ENCODE results near the gene CPLX1. TPM values are rescaled to one million over a fixed set of nuclear protein-coding genes. Genes with fewer than 3 reads are reported as not detected.
"Not testable (repeated sequence)": the region's sequence is repeated elsewhere in the genome, so short reads cannot be mapped to it uniquely, and the experiment has no call there.

Gene CPLX1
- total RNA-seq, 1 donor from 2014 or later = not detected

DNA sequence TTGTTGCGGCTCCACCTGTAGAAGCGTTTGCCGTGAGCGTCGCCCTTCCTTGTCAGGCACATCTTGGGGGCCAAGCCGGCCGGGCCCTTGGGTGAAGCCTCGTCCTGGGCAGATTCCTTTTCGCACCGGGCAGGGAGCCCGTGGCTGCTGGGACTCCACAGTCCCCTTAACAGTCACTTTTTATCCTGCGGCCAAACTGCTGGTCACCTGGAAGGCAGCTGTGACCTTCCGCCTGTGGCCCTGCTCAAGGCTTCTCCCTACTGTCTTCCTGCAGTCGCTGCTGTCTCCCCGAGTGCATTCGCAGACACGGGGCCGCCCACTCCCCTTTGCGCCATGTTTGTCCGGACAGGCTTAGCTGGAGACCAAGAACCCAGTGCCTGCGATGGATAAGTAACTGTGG is 65.3 kb downstream of the CPLX1 start:
- Mint-ChIP-seq H3K36me3 (ENCODE audit: low read depth) (peaks cover 38% of the 10 kb centered on the region), H3K27me3 (ENCODE audit: low read depth) (no peaks in the 10 kb centered on the region), H3K27ac (ENCODE audit: unreplicated experiment) (no peak overlapping the region), H3K9me3 (ENCODE audit: low read depth) (no peaks in the 10 kb centered on the region), H3K4me3 (ENCODE audit: unreplicated experiment) (no peak overlapping the region), H3K4me1 (ENCODE audit: low read depth) (peaks cover 16% of the 10 kb centered on the region)
- TF ChIP-seq, protein P1, sequence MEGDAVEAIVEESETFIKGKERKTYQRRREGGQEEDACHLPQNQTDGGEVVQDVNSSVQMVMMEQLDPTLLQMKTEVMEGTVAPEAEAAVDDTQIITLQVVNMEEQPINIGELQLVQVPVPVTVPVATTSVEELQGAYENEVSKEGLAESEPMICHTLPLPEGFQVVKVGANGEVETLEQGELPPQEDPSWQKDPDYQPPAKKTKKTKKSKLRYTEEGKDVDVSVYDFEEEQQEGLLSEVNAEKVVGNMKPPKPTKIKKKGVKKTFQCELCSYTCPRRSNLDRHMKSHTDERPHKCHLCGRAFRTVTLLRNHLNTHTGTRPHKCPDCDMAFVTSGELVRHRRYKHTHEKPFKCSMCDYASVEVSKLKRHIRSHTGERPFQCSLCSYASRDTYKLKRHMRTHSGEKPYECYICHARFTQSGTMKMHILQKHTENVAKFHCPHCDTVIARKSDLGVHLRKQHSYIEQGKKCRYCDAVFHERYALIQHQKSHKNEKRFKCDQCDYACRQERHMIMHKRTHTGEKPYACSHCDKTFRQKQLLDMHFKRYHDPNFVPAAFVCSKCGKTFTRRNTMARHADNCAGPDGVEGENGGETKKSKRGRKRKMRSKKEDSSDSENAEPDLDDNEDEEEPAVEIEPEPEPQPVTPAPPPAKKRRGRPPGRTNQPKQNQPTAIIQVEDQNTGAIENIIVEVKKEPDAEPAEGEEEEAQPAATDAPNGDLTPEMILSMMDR (IDR thresholded peaks at IDR 0.05) = no peak
- DNase-seq (ENCODE audit: low spot score) = peak; percentile 72

DNA sequence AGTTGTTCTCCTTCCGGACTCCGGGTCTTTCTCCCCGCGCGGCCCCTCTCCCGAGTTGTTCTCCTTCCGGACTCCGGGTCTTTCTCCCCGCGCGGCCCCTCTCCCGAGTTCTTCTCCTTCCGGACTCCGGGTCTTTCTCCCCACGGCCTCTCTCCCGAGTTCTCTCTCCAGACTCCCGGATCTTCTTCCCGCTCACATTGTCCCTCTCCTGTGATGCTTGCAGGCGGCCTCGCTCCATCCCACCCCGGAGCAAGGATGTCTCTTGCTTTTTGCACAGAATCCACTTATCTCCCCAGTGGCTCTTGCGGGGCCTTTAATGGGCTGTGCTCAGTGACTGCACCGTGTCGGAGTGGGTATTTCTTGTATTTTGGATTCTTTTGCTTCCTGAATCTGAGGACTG is 66.1 kb downstream of the CPLX1 start:
- H3K27ac Mint-ChIP-seq (ENCODE audit: unreplicated experiment) = peak overlapping the region; percentile 25
- H3K36me3 Mint-ChIP-seq (ENCODE audit: low read depth) = peaks cover 34% of the 10 kb centered on the region
- DNase-seq (ENCODE audit: low spot score) = peak; percentile 49
- not testable (repeated sequence) for H3K9me3 Mint-ChIP-seq (ENCODE audit: low read depth); H3K4me3 Mint-ChIP-seq (ENCODE audit: unreplicated experiment); H3K4me1 Mint-ChIP-seq (ENCODE audit: low read depth); H3K27me3 Mint-ChIP-seq (ENCODE audit: low read depth)

DNA sequence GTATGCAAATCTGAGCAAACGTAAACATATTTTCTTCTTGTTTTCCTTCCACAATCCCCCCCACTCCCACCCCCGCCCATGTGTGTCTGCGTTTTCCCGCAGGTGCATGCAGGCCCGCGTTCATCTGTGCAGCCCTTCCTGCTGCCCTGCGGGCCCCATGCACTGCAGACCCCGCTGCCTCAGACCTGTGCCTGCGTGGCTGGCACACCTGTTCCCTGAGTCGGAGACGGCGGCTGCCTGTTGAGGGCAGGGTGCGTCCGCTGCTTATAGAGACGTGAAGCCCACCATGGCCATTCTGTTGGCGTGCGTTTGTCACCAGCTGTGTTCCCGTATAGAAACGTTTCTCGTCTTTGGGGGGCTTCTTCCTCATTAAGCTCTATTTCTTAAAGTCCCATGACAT is 68.8 kb downstream of the CPLX1 start:
- DNase-seq (ENCODE audit: low spot score) = peak; percentile 82
- Mint-ChIP-seq H3K27ac (ENCODE audit: unreplicated experiment) (no peak overlapping the region), H3K4me1 (ENCODE audit: low read depth) (peaks cover 7% of the 10 kb centered on the region), H3K4me3 (ENCODE audit: unreplicated experiment) (no peak overlapping the region), H3K27me3 (ENCODE audit: low read depth) (no peaks in the 10 kb centered on the region), H3K36me3 (ENCODE audit: low read depth) (peaks cover 27% of the 10 kb centered on the region), H3K9me3 (ENCODE audit: low read depth) (no peaks in the 10 kb centered on the region)
- TF ChIP-seq, protein P1 (IDR thresholded peaks at IDR 0.05) = no peak

DNA sequence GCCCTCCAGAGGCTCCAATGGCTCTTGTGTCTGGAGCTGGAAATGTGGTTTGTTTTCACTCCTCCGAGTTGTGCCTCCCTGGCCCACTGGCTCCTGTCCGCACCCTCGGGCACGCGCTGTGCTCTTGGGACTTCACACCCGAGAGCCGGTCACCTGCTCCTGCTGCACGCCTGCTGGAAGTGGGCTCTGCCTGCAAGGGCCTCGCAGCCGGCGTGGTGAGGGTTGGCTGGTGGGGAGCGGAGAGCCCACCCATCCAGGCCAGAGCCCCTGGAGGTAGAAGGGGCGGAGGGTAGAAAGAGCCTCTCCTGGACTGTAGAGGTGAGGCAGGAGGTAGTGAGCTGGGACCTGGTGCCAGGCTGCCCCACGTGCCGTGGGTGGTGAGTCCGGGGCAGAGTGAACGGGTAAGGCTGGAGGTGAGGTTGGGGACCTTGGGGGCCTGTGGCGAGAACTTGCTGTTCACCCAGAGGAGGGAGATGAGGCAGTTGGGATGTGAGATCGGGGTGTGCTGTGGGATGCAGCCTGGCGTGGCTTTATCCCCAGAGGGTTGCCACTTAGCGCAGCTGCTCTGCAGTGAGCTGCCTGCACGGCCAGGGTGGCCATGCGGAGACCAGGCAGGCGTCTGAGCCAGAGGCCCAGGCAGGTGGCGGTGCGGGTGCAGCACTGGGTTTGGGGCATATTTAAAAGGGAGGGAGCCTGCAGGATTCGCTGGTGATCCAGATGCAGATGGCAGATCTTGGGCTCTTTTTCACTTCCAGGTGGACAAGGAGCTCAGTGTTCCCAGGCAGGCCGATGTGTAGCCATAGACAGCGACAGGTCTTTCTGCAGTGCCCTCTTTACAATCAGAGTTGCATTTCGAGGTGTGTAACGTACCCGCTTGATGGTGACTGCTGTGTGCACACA is 71.5 kb downstream of the CPLX1 start:
- peaks cover 28% of the 10 kb centered on the region for H3K4me1 Mint-ChIP-seq (ENCODE audit: low read depth)
- peak; percentile 90 for DNase-seq (ENCODE audit: low spot score)
- peaks cover 18% of the 10 kb centered on the region for H3K36me3 Mint-ChIP-seq (ENCODE audit: low read depth)
- no peak overlapping the region for H3K27ac Mint-ChIP-seq (ENCODE audit: unreplicated experiment)
- no peaks in the 10 kb centered on the region for H3K27me3 Mint-ChIP-seq (ENCODE audit: low read depth)
- no peaks in the 10 kb centered on the region for H3K9me3 Mint-ChIP-seq (ENCODE audit: low read depth)
- TF ChIP-seq, protein P1 (IDR thresholded peaks at IDR 0.05) = no peak
- no peak overlapping the region for H3K4me3 Mint-ChIP-seq (ENCODE audit: unreplicated experiment)

DNA sequence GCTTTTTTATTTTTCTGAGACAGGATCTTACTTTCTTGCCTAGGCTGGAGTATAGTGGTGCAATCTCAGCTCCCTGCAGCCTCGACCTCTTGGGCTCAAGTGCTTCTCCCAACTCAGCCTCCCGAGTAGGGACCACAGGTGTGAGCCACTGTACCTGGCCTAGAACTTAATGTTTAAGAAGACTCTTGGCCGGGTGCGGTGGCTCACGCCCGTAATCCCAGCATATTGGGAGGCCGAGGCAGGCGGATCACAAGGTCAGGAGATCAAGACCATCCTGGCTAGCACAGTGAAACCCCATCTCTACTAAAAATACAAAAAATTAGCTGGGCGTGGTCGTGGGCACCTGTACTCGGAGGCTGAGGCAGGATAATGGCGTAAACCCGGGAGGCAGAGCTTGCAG is 72.7 kb downstream of the CPLX1 start:
- DNase-seq (ENCODE audit: low spot score) = peak; percentile 53
- peaks cover 22% of the 10 kb centered on the region for H3K36me3 Mint-ChIP-seq (ENCODE audit: low read depth)
- not testable (repeated sequence) for H3K4me3 Mint-ChIP-seq (ENCODE audit: unreplicated experiment); H3K27me3 Mint-ChIP-seq (ENCODE audit: low read depth); H3K9me3 Mint-ChIP-seq (ENCODE audit: low read depth); H3K27ac Mint-ChIP-seq (ENCODE audit: unreplicated experiment)
- peaks cover 35% of the 10 kb centered on the region for H3K4me1 Mint-ChIP-seq (ENCODE audit: low read depth)

DNA sequence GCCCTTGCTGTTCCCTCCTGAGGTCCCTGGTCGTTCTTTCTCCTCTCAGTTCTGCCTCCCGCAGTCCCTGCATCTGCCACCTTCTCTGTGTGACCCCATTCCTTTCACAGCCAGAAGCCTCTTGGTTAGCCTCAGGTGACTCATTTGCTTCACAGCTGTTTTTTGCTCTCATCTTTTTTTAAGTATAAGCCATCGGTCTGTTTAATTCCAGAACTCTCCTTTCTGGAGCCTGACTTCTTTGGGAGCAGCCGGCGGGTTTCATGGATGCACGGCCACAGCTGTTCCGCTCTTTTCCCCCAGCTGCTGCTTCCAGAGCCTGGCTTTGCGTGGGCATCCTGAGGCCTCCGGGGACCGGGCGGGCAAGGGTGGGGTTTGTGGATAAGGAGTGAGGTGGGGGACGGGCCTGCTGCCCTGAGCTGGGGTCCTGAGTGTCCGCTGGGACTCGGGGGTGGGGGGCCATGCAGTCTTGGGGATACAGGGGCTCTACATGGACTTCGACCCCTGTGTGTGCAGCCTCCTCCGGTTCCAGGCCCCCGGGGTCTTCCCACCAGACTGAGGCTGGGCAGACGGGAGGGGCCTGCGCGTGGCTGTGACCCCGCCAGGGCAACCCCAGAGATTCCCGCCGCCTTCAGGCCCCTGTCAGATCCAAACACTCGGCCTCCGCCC is 73.6 kb downstream of the CPLX1 start:
- no peaks in the 10 kb centered on the region for H3K27me3 Mint-ChIP-seq (ENCODE audit: low read depth)
- no peak overlapping the region for H3K4me3 Mint-ChIP-seq (ENCODE audit: unreplicated experiment)
- no peaks in the 10 kb centered on the region for H3K9me3 Mint-ChIP-seq (ENCODE audit: low read depth)
- H3K36me3 Mint-ChIP-seq (ENCODE audit: low read depth) = peaks cover 23% of the 10 kb centered on the region
- DNase-seq (ENCODE audit: low spot score) = peak; percentile 81
- peak overlapping the region; percentile 24 for H3K27ac Mint-ChIP-seq (ENCODE audit: unreplicated experiment)
- TF ChIP-seq, protein P1 (IDR thresholded peaks at IDR 0.05) = no peak
- peaks cover 38% of the 10 kb centered on the region for H3K4me1 Mint-ChIP-seq (ENCODE audit: low read depth)

All from chondrocyte (in vitro differentiated cells).